B cell (primary cell): Measurements from ENCODE around the gene OTOR.

Source experiments
- CTCF ChIP-seq: fragments of 200-600 bp; IDR thresholded peaks from one replicate; pipeline ENCODE4 v1.8.0; 2022; ENCODE audit warnings: antibody characterized with exemption, mild to moderate bottlenecking
- EZH2 ChIP-seq: IDR thresholded peaks from 2 replicates; pipeline ENCODE4 v1.6.1; 2012; ENCODE audit warnings: borderline replicate concordance, low read depth, mild to moderate bottlenecking, moderate library complexity, low read length; ENCODE audit not compliant: insufficient read depth, poor library complexity, severe bottlenecking

GRCh38 chr20:16758454-16759180 lies 10.5 kb downstream of the OTOR start:
- TF ChIP-seq CTCF: no peak
- TF ChIP-seq EZH2: no peak
